Mucosa of stomach (tissue), 1 donor: ENCODE data around the gene FAIM2.
"Not testable (repeated sequence)": the region's sequence is repeated elsewhere in the genome, so short reads cannot be mapped to it uniquely, and the experiment has no call there.

Experiments used
- H3K27me3 ChIP-seq: one replicate; pipeline ENCODE4 v1.7.0; 2013; ENCODE audit warnings: mild to moderate bottlenecking, low read length; ENCODE audit not compliant: control insufficient read depth, insufficient read depth
- H3K36me3 ChIP-seq: one replicate; pipeline ENCODE4 v1.7.0; 2013; ENCODE audit warnings: low read length; ENCODE audit not compliant: control insufficient read depth, insufficient read depth
- H3K4me1 ChIP-seq: one replicate; pipeline ENCODE4 v1.7.0; 2013; ENCODE audit warnings: mild to moderate bottlenecking, low read length; ENCODE audit not compliant: control insufficient read depth, insufficient read depth
- H3K4me3 ChIP-seq: one replicate; pipeline ENCODE4 v1.7.0; 2013; ENCODE audit warnings: low read length
- H3K9ac ChIP-seq: one replicate; pipeline ENCODE4 v1.7.0; 2013; ENCODE audit warnings: mild to moderate bottlenecking, low read length, moderate library complexity
- H3K9me3 ChIP-seq: one replicate; pipeline ENCODE4 v1.7.0; 2013; ENCODE audit warnings: mild to moderate bottlenecking, low read length, moderate library complexity; ENCODE audit not compliant: control insufficient read depth
- donor health status: Pancreatic carcinoma.

FAIM2 gene

GRCh38 chr12:49878021-49878420 lies 25.7 kb downstream of the FAIM2 start:
- no peaks in the 10 kb centered on the region for H3K4me1 ChIP-seq
- no peak overlapping the region for H3K9ac ChIP-seq
- H3K27me3 ChIP-seq = no peaks in the 10 kb centered on the region
- H3K36me3 ChIP-seq = no peaks in the 10 kb centered on the region
- H3K4me3 ChIP-seq = no peak overlapping the region
- H3K9me3 ChIP-seq = no peaks in the 10 kb centered on the region

DNA sequence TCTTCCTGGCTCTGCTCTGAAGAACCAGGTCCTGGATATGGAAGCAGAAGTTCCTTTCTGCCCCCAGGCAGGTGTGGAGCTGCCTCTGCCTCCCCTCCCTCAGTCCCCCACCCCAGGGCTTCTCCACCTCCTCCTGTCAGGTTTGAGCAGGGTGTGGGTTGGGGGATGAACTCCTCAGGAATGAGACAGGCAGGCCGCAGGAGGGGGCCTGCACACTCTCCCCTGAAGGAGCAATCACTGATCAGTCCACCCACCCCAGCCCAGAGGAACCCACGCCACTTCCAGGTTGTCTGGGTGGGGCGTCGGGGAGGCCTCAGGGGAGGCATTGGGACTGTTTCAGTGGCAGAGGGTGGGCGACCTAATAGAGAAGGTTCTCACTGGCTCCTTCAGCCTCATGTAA lies 26.6 kb downstream of the FAIM2 start:
- no peaks in the 10 kb centered on the region for H3K36me3 ChIP-seq
- no peaks in the 10 kb centered on the region for H3K4me1 ChIP-seq
- no peaks in the 10 kb centered on the region for H3K9me3 ChIP-seq
- H3K27me3 ChIP-seq = no peaks in the 10 kb centered on the region
- H3K9ac ChIP-seq = no peak overlapping the region
- H3K4me3 ChIP-seq = no peak overlapping the region

DNA sequence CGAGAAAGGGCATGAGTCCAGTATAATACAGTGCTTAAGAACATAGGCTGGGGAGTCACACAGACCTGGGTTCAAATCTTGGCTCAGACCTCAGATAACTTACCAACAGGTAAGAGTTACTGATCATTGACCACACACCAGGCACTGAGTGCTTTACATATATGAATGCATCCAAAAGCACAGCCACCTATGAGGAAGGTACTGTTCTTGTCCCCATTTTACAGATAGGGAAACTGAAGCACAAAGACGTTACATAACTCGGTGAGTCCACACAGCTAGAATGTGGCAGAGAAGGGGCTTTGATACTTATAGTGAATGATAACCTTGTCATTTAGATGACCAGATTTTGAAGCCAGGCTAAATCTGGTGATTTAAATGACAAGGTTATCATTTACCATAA lies 27.6 kb downstream of the FAIM2 start:
- H3K9me3 ChIP-seq = no peaks in the 10 kb centered on the region
- H3K27me3 ChIP-seq = no peaks in the 10 kb centered on the region
- no peak overlapping the region for H3K4me3 ChIP-seq
- H3K36me3 ChIP-seq = no peaks in the 10 kb centered on the region
- H3K4me1 ChIP-seq = no peaks in the 10 kb centered on the region
- no peak overlapping the region for H3K9ac ChIP-seq

DNA sequence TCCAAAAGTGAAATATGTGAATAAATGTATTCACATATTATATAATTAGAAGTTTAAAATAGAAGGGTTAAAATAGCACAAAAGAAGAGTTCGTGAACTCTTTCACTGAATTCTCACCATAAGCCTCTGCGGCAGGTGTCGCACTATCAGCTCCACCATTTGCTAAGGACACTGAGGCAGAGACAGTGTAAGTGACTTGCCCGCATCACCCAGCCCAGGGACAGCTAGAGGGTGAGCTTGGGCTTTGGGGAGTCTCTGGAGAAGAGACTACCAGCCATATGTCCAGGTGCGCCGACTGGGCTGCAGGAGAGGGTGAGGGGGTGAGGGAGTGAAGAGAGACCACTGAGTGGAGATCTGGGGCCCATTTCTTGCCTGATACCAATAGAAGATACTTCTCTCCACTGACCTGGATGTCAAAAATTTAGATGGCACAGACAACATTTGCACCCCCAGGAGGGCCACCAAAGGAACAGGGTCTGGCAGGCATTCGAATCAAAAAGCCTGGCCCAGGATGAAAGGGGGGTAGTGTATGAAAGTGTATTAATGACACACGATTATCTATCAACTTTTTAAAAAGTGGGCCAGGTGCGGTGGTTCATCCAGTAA lies 28.5 kb downstream of the FAIM2 start:
- Histone ChIP-seq H3K36me3 (no peaks in the 10 kb centered on the region), H3K4me3 (no peak overlapping the region), H3K9me3 (no peaks in the 10 kb centered on the region), H3K4me1 (no peaks in the 10 kb centered on the region), H3K27me3 (no peaks in the 10 kb centered on the region), H3K9ac (no peak overlapping the region)

DNA sequence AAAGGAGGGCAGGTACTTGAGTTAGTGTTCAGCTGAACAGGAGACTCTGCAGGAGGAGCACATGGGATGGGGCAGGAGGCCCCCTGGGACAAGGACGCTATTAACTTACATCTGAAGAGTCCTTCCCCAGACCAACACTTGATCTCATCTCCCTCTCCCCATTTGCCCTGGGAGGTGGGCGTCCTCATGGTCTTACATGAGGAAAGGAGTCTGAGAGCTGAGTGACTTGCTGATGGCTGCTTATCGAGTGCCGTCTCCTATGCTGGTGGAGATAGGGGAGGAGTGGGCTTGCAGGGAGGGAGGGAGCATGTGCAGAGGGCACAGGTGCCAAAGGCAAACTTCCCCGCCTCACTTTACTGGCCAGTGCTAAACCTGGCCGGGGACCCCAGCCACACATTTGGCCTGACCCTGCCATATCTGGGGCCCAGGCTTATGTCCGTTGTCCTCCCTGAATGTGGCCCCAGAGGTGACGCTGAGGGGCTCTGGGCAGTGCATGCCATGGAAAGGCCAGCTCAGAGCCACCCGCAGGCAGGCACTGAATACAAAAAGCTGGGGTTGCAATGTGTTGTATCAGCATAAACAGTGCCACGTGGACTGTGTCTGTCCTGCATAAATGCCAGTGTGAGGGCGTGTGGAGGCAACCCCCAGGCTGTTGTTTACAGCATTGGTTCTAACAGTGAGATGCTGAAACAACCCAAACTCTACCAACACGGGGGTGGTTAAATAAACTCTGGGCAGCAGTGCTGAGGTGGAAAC lies 29.4 kb downstream of the FAIM2 start:
- Histone ChIP-seq H3K9ac (no peak overlapping the region), H3K4me1 (peaks cover 5% of the 10 kb centered on the region), H3K4me3 (no peak overlapping the region), H3K9me3 (no peaks in the 10 kb centered on the region), H3K36me3 (no peaks in the 10 kb centered on the region), H3K27me3 (no peaks in the 10 kb centered on the region)

GRCh38 chr12:49873361-49873934 lies 30.3 kb downstream of the FAIM2 start:
- Histone ChIP-seq H3K4me3 (no peak overlapping the region), H3K36me3 (no peaks in the 10 kb centered on the region), H3K27me3 (no peaks in the 10 kb centered on the region), H3K9ac (no peak overlapping the region), H3K9me3 (no peaks in the 10 kb centered on the region), H3K4me1 (peaks cover 14% of the 10 kb centered on the region)

GRCh38 chr12:49872781-49873181 lies 30.9 kb downstream of the FAIM2 start:
- Histone ChIP-seq H3K36me3 (no peaks in the 10 kb centered on the region), H3K27me3 (no peaks in the 10 kb centered on the region), H3K4me3 (no peak overlapping the region), H3K4me1 (peaks cover 18% of the 10 kb centered on the region), H3K9me3 (no peaks in the 10 kb centered on the region), H3K9ac (no peak overlapping the region)

- Histone ChIP-seq H3K4me3 (no peak overlapping the region), H3K9ac (no peak overlapping the region), H3K9me3 (no peaks in the 10 kb centered on the region), H3K27me3 (no peaks in the 10 kb centered on the region), H3K36me3 (no peaks in the 10 kb centered on the region), H3K4me1 (peaks cover 22% of the 10 kb centered on the region)
These were observed 31.3 kb downstream of the FAIM2 start for GRCh38 chr12:49872381-49872780.

- not testable (repeated sequence) for H3K36me3 ChIP-seq, H3K27me3 ChIP-seq, H3K4me3 ChIP-seq, H3K9ac ChIP-seq, H3K9me3 ChIP-seq
- peaks cover 28% of the 10 kb centered on the region for H3K4me1 ChIP-seq
These were observed 31.9 kb downstream of the FAIM2 start for GRCh38 chr12:49871811-49872251.

GRCh38 chr12:49871263-49871561 lies 32.5 kb downstream of the FAIM2 start:
- H3K9ac ChIP-seq = no peak overlapping the region
- H3K36me3 ChIP-seq = no peaks in the 10 kb centered on the region
- no peaks in the 10 kb centered on the region for H3K27me3 ChIP-seq
- H3K9me3 ChIP-seq = no peaks in the 10 kb centered on the region
- peaks cover 29% of the 10 kb centered on the region for H3K4me1 ChIP-seq
- H3K4me3 ChIP-seq = no peak overlapping the region

DNA sequence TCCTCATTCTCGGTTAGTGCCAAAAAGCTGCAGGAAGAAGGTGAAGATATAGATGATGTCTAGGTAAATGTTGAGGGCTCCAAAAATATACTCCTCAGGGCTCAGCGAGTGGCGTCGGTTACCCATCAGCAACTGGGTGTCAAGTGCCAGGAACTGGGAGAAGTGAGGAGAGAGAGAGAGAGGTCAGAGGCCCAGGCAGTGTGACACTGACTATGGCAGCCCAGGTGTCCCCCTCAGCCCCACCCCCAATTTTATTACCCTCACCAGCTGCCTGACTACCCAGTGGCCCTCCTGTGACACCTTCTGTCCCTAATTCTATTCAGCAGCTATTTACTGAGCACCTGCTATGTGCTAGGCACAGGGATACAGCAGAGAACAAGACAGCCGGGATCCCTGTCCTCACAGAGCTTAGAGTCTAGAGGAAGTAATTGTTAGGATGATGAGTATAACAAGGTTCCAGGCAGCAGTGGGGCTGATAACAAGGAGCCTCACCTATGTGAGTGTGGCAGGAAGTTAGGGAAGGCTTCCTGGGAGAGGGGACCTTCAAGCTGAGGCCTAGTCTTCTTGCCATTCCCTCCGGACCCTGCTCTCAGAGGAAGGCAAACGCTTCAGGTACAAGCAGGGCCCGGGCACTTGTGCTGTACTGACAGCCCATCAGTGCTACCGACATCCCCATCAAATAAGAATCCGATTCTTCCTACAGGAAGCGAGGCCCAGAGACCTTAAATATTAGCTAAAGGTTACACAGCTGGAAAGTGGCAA lies 33.0 kb downstream of the FAIM2 start:
- no peaks in the 10 kb centered on the region for H3K27me3 ChIP-seq
- no peaks in the 10 kb centered on the region for H3K36me3 ChIP-seq
- H3K9me3 ChIP-seq = no peaks in the 10 kb centered on the region
- peaks cover 29% of the 10 kb centered on the region for H3K4me1 ChIP-seq
- no peak overlapping the region for H3K4me3 ChIP-seq
- H3K9ac ChIP-seq = no peak overlapping the region
